ENCODE data around the gene KRTAP9-9. TPM values are rescaled to one million over a fixed set of nuclear protein-coding genes. Genes with fewer than 3 reads are reported as not detected.
"Not testable (repeated sequence)": the region's sequence is repeated elsewhere in the genome, so short reads cannot be mapped to it uniquely, and the experiment has no call there.

Gene KRTAP9-9
- total RNA-seq = not detected

DNA sequence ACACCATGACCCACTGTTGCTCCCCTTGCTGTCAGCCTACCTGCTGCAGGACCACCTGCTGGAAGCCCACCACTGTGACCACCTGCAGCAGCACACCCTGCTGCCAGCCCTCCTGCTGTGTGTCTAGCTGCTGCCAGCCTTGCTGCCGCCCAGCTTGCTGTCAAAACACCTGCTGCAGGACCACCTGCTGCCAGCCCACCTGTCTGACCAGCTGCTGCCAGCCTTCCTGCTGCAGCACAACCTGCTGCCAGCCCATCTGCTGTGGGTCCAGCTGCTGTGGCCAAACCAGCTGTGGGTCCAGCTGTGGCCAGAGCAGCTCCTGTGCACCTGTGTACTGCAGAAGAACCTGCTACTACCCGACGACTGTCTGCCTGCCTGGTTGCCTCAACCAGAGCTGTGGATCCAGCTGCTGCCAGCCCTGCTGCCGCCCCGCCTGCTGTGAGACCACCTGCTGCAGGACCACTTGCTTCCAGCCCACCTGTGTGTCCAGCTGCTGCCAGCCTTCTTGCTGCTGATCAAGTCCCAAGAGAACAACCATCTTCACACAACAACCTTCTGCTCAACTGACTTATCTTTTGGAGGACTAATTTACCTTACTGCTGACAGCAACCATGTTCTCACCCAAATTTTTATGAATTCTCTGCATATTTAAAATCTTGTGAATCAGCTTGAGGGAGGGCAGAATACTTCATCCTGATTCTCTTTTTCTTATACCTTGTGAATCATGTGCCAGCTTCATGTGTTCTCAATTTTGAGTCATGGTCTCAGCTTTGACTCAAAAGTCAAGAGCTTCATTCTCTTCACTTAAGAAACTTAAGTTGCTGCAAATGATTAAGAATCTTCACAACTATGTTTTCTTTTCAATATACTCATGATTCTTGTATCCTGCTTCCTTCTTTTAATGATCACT, at the start of gene KRTAP9-9:
KRTAP9-9 (plus strand) TSS at position 4 of the 910 bp plus-strand sequence.
- DNase-seq (ENCODE audit: low spot score) = not testable (repeated sequence)

DNA sequence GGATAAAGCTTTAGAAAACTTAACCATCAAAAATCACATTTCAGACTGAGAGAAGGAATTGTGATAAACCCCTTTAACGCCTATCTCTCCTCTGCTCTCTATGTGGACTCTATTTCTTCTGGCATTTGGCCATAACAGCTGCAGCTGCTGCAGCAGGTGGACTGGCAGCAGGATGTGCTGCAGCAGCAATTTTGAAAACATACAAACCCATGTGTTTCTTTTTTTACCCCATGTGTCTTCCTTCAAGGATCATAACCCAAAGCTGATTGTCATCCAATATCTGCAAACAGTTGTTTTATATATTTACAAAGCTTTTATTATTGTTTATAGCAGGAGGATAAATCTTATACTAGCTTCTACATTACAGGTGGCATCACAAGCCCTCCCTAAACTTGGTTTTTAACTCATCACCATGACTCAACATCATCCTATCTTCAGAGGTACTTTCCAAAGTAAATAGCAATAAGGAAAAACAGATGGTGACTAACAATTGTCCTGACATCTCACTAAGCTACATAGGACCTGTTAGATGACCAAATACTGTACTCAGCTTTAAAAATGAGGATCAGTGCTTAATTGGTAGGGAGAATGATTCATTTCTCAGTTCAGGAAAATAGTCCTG, 43.2 kb upstream of the KRTAP9-9 start:
- no peak for DNase-seq (ENCODE audit: low spot score)

DNA sequence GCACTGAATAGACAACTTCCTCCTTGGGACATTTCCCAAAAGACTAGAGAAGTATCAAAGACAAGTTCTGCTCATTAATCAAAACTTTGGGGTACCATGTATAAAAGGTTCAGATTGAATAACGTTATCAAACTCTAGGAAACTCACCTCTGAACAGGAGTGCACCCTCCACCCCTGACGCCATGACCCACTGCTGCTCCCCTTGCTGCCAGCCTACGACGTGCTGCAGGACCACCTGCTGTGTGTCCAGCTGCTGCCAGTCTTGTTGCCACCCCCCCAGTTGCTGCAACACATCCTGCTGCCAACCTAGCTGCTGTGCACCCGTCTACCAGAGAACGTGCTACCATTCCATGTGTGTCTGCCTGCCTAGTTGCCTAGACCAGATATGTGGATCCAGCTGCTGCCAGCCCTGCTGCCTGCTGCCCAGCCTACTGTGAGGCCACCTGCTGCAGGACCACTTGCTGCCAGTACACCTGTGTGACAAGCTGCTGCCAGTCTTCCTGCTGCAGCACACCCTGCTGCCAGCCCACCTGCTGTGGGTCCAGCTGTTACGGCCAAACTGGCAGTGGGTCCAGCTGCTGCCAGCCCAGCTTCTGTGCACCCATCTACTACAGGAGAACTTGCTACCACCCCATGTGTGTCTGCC, 42.5 kb upstream of the KRTAP9-9 start:
- no peak for DNase-seq (ENCODE audit: low spot score)

DNA sequence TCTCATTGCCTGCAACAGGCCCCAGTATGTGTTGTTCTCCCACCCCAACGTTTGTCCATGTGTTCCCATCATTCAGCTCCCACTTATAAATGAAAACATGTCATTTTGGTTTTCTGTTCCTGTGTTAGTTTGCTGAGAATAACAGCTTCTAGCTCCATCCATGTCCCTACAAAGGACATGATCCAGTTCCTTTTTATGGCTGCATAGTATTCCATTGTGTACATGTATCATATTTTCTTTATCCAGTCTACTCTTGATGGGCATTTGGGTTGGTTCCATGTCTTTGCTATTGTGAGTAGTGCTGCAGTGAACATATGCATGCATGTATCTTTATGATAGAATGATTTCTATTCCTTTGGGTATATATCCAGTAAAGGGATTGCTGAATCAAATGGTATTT, 39.5 kb upstream of the KRTAP9-9 start:
- DNase-seq (ENCODE audit: low spot score) = no peak

DNA sequence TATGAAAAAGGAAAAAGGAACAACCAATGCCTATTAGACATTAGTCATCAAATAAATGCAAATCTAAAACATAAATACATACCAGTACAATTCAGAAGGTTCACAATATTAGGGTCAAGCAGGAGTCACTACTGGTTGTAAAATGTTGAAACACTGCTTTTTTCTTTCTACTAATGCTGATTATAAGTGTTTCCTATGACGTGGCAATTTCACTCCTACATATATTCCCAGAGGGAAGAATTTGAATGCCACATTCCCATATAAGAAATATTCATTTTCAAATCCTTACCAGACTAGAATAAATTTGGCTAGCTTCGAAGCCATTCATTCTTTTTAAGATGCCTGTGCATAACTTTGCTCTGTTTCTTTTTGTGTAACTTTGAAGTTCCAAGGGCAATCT, 31.4 kb upstream of the KRTAP9-9 start:
- no peak for DNase-seq (ENCODE audit: low spot score)

DNA sequence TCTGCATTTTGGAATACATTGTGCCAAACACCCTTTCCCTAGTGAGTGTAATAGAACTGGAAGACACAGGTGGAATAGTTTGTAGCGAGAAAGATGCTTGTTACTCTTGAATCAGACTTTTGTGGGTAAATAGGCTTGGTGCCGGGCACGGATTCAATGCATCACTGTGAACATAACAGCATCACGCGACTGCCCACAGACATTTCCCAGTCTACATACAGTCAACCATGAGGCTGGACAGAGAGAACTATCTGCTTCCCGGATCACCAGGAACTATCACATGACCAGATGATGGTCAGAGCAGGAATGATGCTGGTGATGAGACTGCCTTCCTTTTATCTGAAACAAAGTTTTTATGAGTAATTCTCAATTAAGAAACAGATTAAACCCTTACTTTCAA, 29.1 kb upstream of the KRTAP9-9 start:
- no peak for DNase-seq (ENCODE audit: low spot score)

DNA sequence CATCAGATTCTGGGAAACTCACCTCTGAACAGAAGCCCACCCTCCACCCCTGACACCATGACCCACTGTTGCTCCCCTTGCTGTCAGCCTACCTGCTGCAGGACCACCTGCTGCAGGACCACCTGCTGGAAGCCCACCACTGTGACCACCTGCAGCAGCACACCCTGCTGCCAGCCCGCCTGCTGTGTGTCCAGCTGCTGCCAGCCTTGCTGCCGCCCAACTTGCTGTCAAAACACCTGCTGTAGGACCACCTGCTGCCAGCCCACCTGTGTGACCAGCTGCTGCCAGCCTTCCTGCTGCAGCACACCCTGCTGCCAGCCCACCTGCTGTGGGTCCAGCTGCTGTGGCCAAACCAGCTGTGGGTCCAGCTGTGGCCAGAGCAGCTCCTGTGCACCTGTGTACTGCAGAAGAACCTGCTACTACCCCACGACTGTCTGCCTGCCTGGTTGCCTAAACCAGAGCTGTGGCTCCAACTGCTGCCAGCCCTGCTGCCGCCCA, 28.5 kb upstream of the KRTAP9-9 start, which contains the start of gene KRTAP9-2:
KRTAP9-2 (plus strand) TSS at position 51 of the 498 bp plus-strand sequence; CDS start at position 58, 7 bp downstream.
- DNase-seq (ENCODE audit: low spot score) = not testable (repeated sequence)

DNA sequence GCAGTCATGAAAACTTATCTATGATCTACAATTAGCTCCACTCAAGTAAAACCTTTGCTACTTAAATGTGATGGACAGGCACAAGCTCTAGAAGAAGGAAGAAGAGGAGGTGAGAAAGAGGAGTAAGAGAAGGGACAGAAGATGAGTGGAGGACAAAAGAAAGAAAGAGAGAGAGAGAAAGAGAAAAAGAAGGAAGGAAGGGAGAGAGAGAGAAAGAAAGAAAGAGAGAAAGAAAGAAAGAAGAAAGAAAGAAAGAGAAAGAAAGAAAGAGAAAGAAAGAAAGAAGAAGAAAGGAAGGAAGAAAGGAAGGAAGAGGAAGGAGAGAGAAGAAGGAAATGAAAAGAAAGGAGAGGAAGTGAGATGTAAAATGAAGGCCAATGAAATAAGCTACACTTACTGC, 25.1 kb upstream of the KRTAP9-9 start:
- no peak for DNase-seq (ENCODE audit: low spot score)

DNA sequence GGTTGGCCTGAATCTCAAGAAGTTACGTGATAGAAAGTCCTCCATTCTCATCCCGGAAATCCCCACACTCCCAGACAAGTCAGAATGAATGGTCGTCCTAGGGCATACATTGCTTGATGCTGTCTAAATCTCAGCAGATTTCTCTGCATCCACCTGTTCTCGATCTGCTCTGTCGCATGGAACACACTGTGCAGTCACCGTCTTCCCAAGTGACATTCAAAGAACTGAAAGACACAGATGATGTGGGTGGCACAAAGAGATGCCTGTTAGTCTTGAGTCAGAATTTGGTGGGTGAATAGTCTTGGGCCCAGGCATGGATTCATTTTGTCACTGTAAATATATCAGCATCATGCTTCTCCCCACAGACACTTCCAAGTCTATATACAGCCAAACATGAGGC, 23.5 kb upstream of the KRTAP9-9 start:
- no peak for DNase-seq (ENCODE audit: low spot score)

DNA sequence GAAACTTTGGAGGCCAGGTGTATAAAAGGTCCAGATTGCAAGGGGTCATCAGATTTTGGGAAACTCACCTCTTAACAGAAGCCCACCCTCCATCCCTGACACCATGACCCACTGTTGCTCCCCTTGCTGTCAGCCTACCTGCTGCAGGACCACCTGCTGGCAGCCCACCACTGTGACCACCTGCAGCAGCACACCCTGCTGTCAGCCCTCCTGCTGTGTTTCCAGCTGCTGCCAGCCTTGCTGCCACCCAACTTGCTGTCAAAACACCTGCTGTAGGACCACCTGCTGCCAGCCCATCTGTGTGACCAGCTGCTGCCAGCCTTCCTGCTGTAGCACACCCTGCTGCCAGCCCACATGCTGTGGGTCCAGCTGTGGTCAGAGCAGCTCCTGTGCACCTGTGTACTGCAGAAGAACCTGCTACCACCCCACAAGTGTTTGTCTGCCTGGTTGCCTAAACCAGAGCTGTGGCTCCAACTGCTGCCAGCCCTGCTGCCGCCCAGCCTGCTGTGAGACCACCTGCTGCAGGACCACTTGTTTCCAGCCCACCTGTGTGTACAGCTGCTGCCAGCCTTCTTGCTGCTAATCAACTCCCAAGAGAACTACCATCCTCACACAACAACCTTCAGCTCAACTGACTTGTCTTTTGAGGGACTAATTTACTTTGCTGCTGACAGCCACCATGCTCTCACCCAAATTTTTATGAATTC, 22.6 kb upstream of the KRTAP9-9 start, which contains the start of gene KRTAP9-3:
KRTAP9-3 (plus strand) TSS at position 51 of the 707 bp plus-strand sequence; CDS start at position 104, 53 bp downstream.
- DNase-seq (ENCODE audit: low spot score) = not testable (repeated sequence)

DNA sequence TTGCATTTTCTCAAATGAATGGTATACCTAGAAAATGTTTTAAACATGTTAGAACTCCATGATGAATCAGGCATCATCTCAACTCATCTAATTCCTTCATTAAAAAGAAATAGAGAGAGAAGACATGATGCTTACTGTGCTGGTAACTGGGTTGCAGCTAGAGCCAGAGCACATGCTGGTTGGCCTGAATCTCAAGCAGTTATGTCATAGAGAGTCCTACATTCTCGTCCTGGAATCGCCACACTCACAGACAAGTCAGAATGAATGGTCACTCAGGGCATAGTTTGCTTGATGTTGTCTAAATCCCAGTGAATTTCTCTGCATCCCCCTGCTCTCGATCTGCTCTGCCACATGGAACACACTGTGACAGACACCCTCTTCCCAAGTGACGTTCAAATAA, 18.1 kb upstream of the KRTAP9-9 start:
- not testable (repeated sequence) for DNase-seq (ENCODE audit: low spot score)

DNA sequence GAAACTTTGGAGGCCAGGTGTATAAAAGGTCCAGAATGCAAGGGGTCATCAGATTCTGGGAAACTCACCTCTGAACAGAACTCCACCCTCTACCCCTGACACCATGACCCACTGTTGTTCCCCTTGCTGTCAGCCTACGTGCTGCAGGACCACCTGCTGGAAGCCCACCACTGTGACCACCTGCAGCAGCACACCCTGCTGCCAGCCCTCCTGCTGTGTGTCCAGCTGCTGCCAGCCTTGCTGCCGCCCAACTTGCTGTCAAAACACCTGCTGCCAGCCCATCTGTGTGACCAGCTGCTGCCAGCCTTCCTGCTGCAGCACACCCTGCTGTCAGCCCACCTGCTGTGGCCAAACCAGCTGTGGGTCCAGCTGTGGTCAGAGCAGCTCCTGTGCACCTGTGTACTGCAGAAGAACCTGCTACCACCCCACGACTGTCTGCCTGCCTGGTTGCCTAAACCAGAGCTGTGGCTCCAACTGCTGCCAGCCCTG, 17.2 kb upstream of the KRTAP9-9 start, which contains the start of gene KRTAP9-8:
KRTAP9-8 (plus strand) TSS at position 51 of the 489 bp plus-strand sequence; CDS start at position 104, 53 bp downstream.
- DNase-seq (ENCODE audit: low spot score) = not testable (repeated sequence)

DNA sequence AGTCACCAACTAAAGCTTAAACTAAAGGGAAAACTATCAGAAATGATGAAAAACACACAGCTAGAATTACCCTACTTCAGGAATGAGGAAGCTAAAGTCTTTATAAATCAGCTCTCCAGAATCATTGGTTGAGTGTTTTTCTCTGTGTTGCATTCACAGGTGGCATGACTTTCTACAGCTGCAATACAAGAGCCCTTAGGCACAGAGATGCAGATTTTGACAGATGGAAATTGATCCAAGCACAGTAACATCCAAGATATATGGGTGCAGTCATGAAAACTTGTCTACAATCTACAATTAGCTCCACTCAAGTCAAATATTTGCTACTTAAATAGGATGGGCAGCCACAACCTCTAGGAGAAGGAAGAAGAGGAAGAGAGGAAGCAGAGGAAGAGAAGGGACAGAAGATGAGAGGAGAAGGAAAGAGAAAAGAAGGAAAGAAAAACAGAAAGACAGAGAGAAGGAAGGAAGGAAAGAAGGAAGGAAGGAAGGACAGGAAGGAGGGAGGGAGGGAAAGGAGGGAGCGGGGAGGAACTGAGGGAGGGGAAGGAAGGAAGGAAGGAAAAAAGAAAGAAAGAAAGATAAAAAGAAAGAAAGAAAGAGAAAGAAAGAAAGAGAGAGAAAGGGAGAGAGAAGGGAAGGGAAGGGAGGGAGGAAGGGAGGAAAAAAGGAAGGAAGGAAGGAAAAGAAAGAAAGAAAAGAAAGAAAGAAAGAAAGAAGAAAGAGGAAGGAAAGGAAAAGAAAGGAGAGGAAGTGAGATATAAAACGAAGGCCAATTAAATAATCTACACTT, 8.0 kb upstream of the KRTAP9-9 start:
- not testable (repeated sequence) for DNase-seq (ENCODE audit: low spot score)

DNA sequence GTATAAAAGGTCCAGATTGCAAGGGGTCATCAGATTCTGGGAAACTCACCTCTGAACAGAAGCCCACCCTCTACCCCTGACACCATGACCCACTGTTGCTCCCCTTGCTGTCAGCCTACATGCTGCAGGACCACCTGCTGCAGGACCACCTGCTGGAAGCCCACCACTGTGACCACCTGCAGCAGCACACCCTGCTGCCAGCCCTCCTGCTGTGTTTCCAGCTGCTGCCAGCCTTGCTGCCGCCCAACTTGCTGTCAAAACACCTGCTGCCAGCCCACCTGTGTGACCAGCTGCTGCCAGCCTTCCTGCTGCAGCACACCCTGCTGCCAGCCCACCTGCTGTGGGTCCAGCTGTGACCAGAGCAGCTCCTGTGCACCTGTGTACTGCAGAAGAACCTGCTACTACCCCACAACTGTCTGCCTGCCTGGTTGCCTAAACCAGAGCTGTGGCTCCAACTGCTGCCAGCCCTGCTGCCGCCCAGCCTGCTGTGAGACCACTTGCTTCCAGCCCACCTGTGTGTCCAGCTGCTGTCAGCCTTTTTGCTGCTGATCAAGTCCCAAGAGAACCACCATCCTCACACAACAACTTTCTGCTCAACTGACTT, 5.4 kb upstream of the KRTAP9-9 start, which contains the start of gene KRTAP9-4:
KRTAP9-4 (plus strand) TSS at position 51 of the 604 bp plus-strand sequence; CDS start at position 85, 34 bp downstream.
- not testable (repeated sequence) for DNase-seq (ENCODE audit: low spot score)

DNA sequence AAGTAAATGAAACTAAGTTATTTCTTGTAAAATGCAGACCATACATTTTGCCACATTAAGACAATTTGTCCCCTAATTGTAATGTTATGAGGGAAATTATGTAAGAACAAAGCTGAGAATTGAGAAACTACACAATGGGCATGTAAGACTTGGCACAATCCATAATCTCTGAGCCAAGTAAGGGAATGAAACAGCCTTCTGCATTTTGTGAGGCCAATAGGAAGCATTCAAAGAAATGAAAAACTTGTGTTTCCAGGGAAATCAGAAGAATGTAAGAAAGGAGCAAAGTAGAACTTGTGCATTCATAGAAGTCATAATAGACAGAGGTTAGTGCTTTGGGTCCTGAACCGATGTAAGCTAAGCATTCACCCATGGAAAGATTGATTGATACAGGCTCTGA, 3.9 kb upstream of the KRTAP9-9 start:
- DNase-seq (ENCODE audit: low spot score) = no peak

DNA sequence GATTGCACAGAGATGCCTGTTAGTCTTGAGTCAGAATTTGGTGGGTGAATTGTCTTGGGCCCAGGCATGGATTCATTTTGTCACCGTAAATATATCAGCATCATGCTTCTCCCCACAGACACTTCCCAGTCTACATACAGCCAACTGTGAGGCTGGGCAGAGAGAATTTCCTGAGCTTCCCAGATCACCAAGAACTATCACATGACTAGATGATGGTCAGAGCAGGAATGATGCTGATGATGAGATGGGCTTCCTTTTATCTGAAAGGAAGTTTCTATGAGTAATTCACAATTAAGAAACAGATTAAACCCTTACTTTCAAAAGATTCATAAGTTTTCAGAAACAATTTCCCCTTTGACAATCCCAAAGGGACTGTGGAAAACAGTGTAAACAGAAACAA, 323 bp upstream of the KRTAP9-9 start:
- no peak for DNase-seq (ENCODE audit: low spot score)

DNA sequence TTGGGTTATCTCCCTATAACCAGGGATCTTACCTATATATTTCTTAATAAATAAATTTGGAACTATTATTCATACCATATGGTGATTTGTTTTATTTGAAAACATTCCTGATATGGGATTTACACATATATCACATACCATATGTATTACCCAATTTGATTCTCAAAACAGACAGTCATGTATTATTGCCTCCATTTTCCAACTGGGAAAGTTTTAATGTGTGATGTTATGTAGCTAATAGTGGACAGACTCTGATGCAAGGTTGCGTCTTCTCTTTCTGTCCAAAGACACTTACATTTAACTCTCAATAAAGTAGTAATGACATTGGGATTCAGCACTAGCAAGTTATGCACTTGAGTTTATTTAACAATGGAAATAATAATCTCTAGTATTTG, 1.1 kb downstream of the KRTAP9-9 start:
- DNase-seq (ENCODE audit: low spot score) = no peak

DNA sequence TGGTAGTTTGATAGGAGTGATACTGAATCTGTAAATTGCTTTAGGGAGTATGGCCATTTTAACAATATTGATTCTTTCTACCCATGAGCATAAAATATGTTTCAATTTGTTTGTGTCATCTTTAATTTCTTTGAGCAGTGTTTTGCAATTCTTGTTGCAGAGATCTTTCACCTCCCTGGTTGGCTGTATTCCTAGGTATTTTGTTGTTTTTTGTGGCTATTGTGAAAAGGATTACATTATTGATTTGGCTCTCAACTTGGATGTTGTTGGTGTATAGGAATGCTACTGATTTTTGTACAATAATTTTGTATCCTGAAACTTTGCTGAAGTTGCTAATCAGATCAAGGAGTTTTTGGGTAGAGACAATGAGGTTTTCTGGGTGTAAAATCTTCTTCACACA, 3.2 kb downstream of the KRTAP9-9 start:
- no peak for DNase-seq (ENCODE audit: low spot score)

DNA sequence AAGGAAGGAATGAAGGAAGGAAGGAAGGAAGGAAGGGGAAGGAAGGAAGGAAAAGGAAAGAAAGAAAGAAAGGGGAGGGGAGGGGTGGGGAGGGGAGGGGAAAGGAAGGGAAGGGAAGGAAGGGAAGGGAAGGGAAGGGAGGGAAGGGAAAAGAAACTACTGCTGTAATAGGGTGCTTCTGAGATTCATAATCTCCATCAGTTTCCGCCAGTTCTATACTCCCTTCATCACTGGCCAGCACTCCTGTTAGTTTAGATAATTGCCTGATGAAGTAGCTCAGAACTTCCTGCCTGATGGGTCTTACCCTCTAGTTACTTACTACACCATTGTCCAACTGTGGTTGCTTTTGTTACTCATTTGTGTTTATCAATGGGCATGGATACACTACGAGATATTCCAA, 8.0 kb downstream of the KRTAP9-9 start:
- no peak for DNase-seq (ENCODE audit: low spot score)

DNA sequence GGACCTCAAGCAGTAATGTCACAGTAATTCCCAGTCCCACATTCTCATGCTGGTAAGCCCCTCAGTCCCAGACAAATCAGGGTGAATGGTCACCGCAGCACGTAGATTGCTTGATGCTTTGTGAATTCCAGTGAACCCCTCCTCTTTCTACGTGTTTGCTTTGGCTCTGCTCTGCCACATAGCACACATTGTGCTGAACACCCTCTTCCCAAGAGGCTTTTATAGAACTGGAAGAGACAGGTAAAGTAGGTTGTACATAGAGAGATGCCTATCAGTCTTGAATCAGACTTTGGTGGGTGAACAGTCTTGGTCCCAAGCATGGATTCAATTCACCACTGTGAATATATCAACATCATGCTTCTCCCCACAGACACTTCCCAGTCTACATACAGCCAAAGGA, 9.4 kb downstream of the KRTAP9-9 start:
- DNase-seq (ENCODE audit: low spot score) = no peak

All from ureter (tissue), 1 donor.